Measurements from ENCODE around the gene GPR107.

The GPR107 gene

DNA sequence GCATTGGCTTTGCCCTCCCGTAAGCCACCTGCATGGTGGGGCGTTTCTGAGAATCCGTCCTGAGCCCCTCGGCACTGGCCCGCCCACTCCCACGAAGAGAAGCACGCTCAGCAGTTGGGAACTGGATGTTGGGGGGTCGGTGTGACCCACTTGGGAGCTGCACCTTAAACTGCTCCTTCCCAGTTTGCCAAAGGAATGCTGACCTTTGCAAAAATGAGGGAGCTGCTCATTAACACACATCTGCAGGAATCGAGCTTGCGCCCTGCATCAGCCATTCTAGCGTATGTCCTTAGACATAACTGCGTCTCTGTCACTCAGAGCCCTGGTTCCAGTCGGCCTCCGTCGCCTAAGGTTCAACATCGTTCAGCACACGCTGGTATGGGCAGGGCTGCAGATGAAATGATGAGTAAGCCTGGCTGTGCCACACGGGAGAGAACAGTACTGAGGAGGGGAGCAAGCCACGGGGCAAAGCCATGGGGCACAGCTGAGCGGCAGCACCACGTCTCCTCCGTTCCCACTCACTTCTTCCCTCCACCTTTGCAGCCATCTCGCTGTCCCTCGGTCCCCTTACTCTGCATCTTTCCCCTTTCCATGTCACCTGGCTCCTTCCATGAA is 89.7 kb downstream of the GPR107 start:
- H3K9me3 ChIP-seq (ENCODE audit: low read depth, low read length) = no peaks in the 10 kb centered on the region
- H3K9ac ChIP-seq (ENCODE audit: insufficient read length) = no peak overlapping the region
- no peaks in the 10 kb centered on the region for H3K36me3 ChIP-seq (ENCODE audit: insufficient read depth, low read length)
- H3K27ac ChIP-seq = no peak overlapping the region
- H3K4me3 ChIP-seq = peak overlapping the region; percentile 65
- no peak for DNase-seq (ENCODE audit: low read depth, low spot score)
- TF ChIP-seq EZH2 (IDR thresholded peaks at IDR 0.05) = no peak
- TF ChIP-seq FOXP2 (optimal IDR thresholded peaks at IDR 0.05; ENCODE audit: control extremely low read depth, extremely low read length, insufficient read depth) = no peak
- no peak for TF ChIP-seq POLR2AphosphoS5 (IDR thresholded peaks at IDR 0.05; ENCODE audit: borderline replicate concordance, low read depth, low read length)

DNA sequence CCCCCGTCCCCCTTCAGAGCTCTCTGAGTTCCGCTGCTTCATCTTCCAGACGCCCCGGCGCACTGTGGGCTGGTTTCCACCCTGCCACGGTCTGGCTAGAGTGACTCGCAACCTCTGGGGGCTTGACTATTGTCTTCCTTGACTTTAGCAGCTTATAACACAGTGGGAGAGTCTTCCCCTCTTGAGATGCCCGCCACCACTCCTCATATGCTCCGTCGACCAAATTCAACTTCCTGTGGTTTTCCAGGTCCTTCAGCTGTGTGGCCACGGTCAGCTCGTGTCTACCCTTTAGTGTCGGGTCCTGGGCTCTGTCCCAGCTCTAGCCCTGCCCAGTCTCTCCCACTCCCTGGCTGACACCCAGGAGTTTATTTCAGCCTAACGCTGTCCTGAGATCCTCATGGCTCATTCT is 90.3 kb downstream of the GPR107 start:
- H3K9me3 ChIP-seq (ENCODE audit: low read depth, low read length) = no peaks in the 10 kb centered on the region
- DNase-seq (ENCODE audit: low read depth, low spot score) = no peak
- H3K36me3 ChIP-seq (ENCODE audit: insufficient read depth, low read length) = no peaks in the 10 kb centered on the region
- H3K27ac ChIP-seq = no peak overlapping the region
- no peak overlapping the region for H3K9ac ChIP-seq (ENCODE audit: insufficient read length)
- TF ChIP-seq FOXP2 (optimal IDR thresholded peaks at IDR 0.05; ENCODE audit: control extremely low read depth, extremely low read length, insufficient read depth) (no peak), EZH2 (IDR thresholded peaks at IDR 0.05) (no peak), POLR2AphosphoS5 (IDR thresholded peaks at IDR 0.05; ENCODE audit: borderline replicate concordance, low read depth, low read length) (no peak)
- no peak overlapping the region for H3K4me3 ChIP-seq

DNA sequence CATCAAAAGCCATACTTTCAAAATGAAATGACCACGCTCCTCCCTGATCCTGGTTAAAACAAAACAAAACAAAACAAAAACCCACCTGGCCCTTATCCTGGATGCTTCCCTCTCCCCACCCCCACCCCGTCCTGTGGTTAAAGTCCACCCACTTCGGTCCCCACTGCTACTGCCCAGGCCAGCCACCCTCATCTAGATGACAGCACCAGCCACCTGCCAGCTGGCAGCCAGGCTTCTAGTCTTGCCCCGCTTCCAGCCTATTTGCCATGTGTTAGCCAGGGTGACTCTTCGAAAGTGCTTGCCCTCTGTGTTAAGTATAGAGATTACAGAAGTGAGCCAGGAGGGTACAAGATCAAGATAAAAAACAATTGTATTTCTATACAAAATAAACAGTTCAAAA is 91.0 kb downstream of the GPR107 start:
- H3K9ac ChIP-seq (ENCODE audit: insufficient read length) = no peak overlapping the region
- H3K4me3 ChIP-seq = no peak overlapping the region
- no peaks in the 10 kb centered on the region for H3K36me3 ChIP-seq (ENCODE audit: insufficient read depth, low read length)
- TF ChIP-seq EZH2 (IDR thresholded peaks at IDR 0.05) (no peak), POLR2AphosphoS5 (IDR thresholded peaks at IDR 0.05; ENCODE audit: borderline replicate concordance, low read depth, low read length) (no peak), FOXP2 (optimal IDR thresholded peaks at IDR 0.05; ENCODE audit: control extremely low read depth, extremely low read length, insufficient read depth) (no peak)
- H3K27ac ChIP-seq = no peak overlapping the region
- H3K9me3 ChIP-seq (ENCODE audit: low read depth, low read length) = no peaks in the 10 kb centered on the region
- no peak for DNase-seq (ENCODE audit: low read depth, low spot score)

DNA sequence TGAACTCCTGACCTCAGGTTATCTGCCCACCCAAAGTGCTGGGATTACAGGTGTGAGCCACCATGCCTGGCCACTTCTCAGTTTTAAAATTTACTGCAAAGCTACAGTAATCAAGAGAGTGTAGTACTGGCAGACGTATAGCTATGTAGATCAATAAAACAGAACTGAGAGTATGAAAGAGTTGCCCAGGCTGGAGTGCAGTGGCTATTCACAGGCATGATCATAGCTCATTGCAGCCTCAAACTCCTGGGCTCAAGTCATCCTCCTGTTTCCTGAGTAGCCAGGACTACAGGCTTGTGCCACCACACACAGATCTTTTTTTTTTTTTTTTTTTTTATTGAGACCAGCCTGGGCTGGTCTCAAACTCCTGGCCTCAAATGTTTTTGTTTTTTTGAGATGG is 92.0 kb downstream of the GPR107 start:
- Histone ChIP-seq H3K36me3 (ENCODE audit: insufficient read depth, low read length) (no peaks in the 10 kb centered on the region), H3K9ac (ENCODE audit: insufficient read length) (no peak overlapping the region), H3K9me3 (ENCODE audit: low read depth, low read length) (no peaks in the 10 kb centered on the region), H3K27ac (no peak overlapping the region), H3K4me3 (no peak overlapping the region)
- TF ChIP-seq FOXP2 (optimal IDR thresholded peaks at IDR 0.05; ENCODE audit: control extremely low read depth, extremely low read length, insufficient read depth) (no peak), POLR2AphosphoS5 (IDR thresholded peaks at IDR 0.05; ENCODE audit: borderline replicate concordance, low read depth, low read length) (no peak), EZH2 (IDR thresholded peaks at IDR 0.05) (no peak)
- no peak for DNase-seq (ENCODE audit: low read depth, low spot score)

DNA sequence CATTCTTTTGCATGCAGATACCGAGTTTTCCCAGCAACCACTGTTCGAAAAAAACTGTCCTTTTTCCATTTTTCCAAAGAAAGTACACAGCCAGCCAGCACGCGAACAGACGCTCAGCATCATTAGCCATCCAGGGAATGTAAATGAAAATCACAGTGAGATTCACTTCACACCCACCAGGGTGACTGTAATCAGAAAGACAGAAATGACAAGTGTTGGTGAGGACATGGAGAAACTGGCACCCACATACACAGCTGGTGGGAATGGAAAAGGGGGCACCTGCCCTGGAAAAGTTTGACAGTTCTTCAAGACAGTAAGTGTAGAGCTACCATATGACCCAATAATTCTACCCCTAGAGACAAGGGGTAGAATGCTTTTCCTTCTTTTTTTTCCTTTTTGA is 93.5 kb downstream of the GPR107 start:
- TF ChIP-seq FOXP2 (optimal IDR thresholded peaks at IDR 0.05; ENCODE audit: control extremely low read depth, extremely low read length, insufficient read depth) (no peak), EZH2 (IDR thresholded peaks at IDR 0.05) (no peak)
- no peaks in the 10 kb centered on the region for H3K9me3 ChIP-seq (ENCODE audit: low read depth, low read length)

DNA sequence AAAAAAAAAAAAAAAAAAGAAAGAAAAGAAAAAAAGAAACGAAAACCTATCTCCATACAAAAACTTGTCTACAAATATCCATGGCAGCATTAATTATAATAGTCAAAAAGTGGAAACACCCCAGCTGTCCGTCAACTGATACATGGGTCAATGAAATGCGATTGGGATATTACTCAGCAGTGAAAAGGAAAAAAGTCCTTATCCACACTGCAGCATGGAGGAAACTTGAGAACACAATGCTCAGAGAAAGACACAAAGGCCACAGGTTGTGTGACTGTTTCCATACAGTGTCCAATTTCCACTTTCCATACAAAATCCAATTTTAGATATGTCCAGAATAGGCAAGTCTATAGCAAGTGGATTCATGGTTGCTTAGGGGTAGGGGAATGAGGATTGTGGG is 94.2 kb downstream of the GPR107 start:
- no peaks in the 10 kb centered on the region for H3K9me3 ChIP-seq (ENCODE audit: low read depth, low read length)
- no peak for TF ChIP-seq FOXP2 (optimal IDR thresholded peaks at IDR 0.05; ENCODE audit: control extremely low read depth, extremely low read length, insufficient read depth)
- no peak overlapping the region for H3K9ac ChIP-seq (ENCODE audit: insufficient read length)
- DNase-seq (ENCODE audit: low read depth, low spot score) = no peak
- H3K4me3 ChIP-seq = no peak overlapping the region
- no peak overlapping the region for H3K27ac ChIP-seq
- no peaks in the 10 kb centered on the region for H3K36me3 ChIP-seq (ENCODE audit: insufficient read depth, low read length)

More for the DNA sequence above, 93.5 kb downstream of the GPR107 start:
- DNase-seq (ENCODE audit: low read depth, low spot score) = no peak
- Histone ChIP-seq H3K36me3 (ENCODE audit: insufficient read depth, low read length) (no peaks in the 10 kb centered on the region), H3K27ac (no peak overlapping the region), H3K4me3 (no peak overlapping the region), H3K9ac (ENCODE audit: insufficient read length) (no peak overlapping the region)

DNA sequence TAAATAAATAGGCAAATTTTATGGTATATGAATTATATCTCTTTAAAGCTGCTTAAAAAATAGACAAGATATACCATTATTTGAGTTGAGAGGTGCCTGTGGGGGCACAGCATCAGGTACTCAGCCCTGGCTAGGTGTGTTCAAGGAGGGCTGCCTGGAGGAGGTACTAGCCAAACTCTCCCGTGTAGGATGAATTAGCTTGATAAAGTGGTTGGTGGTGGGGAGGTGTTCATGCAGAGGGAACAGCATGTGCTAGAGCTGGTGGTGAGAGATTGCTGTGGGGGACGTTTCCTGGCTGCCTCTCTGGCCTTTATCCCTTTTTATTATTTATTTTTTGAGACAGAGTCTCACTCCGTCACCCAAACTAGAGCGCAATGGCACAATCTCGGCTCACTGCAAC is 95.3 kb downstream of the GPR107 start:
- H3K27ac ChIP-seq = no peak overlapping the region
- no peak for TF ChIP-seq EZH2 (IDR thresholded peaks at IDR 0.05)
- TF ChIP-seq POLR2AphosphoS5 (IDR thresholded peaks at IDR 0.05; ENCODE audit: borderline replicate concordance, low read depth, low read length) = no peak
- no peak for TF ChIP-seq FOXP2 (optimal IDR thresholded peaks at IDR 0.05; ENCODE audit: control extremely low read depth, extremely low read length, insufficient read depth)
- no peak for DNase-seq (ENCODE audit: low read depth, low spot score)
- no peaks in the 10 kb centered on the region for H3K9me3 ChIP-seq (ENCODE audit: low read depth, low read length)
- H3K36me3 ChIP-seq (ENCODE audit: insufficient read depth, low read length) = no peaks in the 10 kb centered on the region
- H3K4me3 ChIP-seq = no peak overlapping the region
- no peak overlapping the region for H3K9ac ChIP-seq (ENCODE audit: insufficient read length)

DNA sequence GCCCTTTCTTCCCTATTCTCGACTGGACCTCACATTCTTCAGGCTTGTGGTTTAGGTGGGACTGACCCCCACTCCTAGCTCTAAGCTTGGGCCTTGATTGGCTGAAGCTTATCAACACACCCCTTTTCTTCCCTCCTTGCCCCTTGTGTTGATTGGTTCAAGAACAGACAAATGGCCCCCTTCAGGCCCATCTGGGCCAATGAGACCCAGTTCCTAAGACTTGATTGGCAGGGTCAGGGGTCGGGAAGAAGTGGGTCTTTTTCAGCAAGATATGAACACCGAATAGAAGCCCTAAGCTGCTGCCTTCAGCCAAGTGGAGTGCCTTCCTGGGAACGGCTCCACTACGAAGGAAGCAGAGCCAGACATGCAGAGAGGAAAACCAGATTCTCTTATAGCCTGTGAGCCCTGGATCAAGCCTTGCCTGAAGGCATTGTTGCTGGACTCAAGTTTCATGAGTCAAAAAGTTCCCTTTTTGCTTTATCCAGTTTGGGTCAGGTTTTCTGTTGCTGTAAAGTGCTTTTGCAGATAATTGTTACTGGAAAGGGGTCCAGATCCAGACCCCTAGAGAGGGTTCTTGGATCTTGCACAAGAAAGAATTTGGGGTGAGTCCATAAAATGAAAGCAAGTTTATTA is 96.1 kb downstream of the GPR107 start:
- H3K9me3 ChIP-seq (ENCODE audit: low read depth, low read length) = no peaks in the 10 kb centered on the region
- no peak overlapping the region for H3K27ac ChIP-seq
- no peaks in the 10 kb centered on the region for H3K36me3 ChIP-seq (ENCODE audit: insufficient read depth, low read length)
- no peak for DNase-seq (ENCODE audit: low read depth, low spot score)
- H3K9ac ChIP-seq (ENCODE audit: insufficient read length) = no peak overlapping the region
- TF ChIP-seq EZH2 (IDR thresholded peaks at IDR 0.05) (no peak), POLR2AphosphoS5 (IDR thresholded peaks at IDR 0.05; ENCODE audit: borderline replicate concordance, low read depth, low read length) (no peak), FOXP2 (optimal IDR thresholded peaks at IDR 0.05; ENCODE audit: control extremely low read depth, extremely low read length, insufficient read depth) (no peak)
- H3K4me3 ChIP-seq = no peak overlapping the region
